Astrocyte (in vitro differentiated cells and primary cell): ENCODE measurements around the gene BUB1. TPM values are rescaled to one million over a fixed set of nuclear protein-coding genes. Genes with fewer than 3 reads are reported as not detected.

Experiments
- DNase-seq: peaks from one replicate; pipeline ENCODE4 v3.0.0-alpha.2; 2010; ENCODE audit warnings: low read depth
- FAIRE-seq: peaks from 2 replicates; lab custom pipeline; 2011; peaks lifted over from hg19 to GRCh38; lab: Jason Lieb, UNC
- H2AFZ ChIP-seq: 2 replicates; pipeline ENCODE4 v1.6.0; 2012; ENCODE audit warnings: low read depth, low read length, inconsistent platforms
- H3K27ac ChIP-seq: 2 replicates; pipeline ENCODE4 v1.5.1; 2011; ENCODE audit warnings: low read depth, low read length, inconsistent platforms
- H3K27me3 ChIP-seq: 2 replicates; pipeline ENCODE4 v1.6.0; 2011; ENCODE audit warnings: low read length, inconsistent platforms; ENCODE audit not compliant: insufficient read depth
- H3K36me3 ChIP-seq: 2 replicates; pipeline ENCODE4 v1.5.1; 2011; ENCODE audit warnings: low read length, inconsistent platforms; ENCODE audit not compliant: insufficient read depth
- H3K4me1 ChIP-seq: 2 replicates; pipeline ENCODE4 v1.5.1; 2011; ENCODE audit warnings: low read length, inconsistent platforms; ENCODE audit not compliant: insufficient read depth
- H3K4me2 ChIP-seq: 2 replicates; pipeline ENCODE4 v1.6.0; 2012; ENCODE audit warnings: low read length, inconsistent platforms
- H3K4me3 ChIP-seq: 2 replicates; pipeline ENCODE4 v1.5.1; 2011; ENCODE audit warnings: low read depth, mild to moderate bottlenecking, low read length, inconsistent platforms; ENCODE audit not compliant: insufficient read depth
- H3K79me2 ChIP-seq: 2 replicates; pipeline ENCODE4 v1.6.0; 2012; ENCODE audit warnings: mild to moderate bottlenecking, low read length, inconsistent platforms; ENCODE audit not compliant: insufficient read depth
- H3K9ac ChIP-seq: 2 replicates; pipeline ENCODE4 v1.6.0; 2012; ENCODE audit warnings: mild to moderate bottlenecking, low read length, inconsistent platforms
- H3K9me3 ChIP-seq: 2 replicates; pipeline ENCODE4 v1.5.1; 2012; ENCODE audit warnings: low read depth, mild to moderate bottlenecking, low read length, inconsistent platforms; ENCODE audit not compliant: insufficient read depth
- H4K20me1 ChIP-seq: 2 replicates; pipeline ENCODE4 v1.6.0; 2012; ENCODE audit warnings: low read length, inconsistent platforms; ENCODE audit not compliant: insufficient read depth
- H3K27ac Mint-ChIP-seq: one replicate; pipeline ENCODE4 v1.8.0; 2021; ENCODE audit warnings: mild to moderate bottlenecking, mixed read lengths; ENCODE audit not compliant: unreplicated experiment
- H3K27me3 Mint-ChIP-seq: one replicate; pipeline ENCODE4 v1.8.0; 2021; ENCODE audit warnings: low read depth, mixed read lengths; ENCODE audit not compliant: unreplicated experiment
- H3K36me3 Mint-ChIP-seq: one replicate; pipeline ENCODE4 v1.8.0; 2021; ENCODE audit warnings: low read depth, mixed read lengths; ENCODE audit not compliant: unreplicated experiment
- H3K4me1 Mint-ChIP-seq: one replicate; pipeline ENCODE4 v1.8.0; 2021; ENCODE audit warnings: low read depth, mixed read lengths; ENCODE audit not compliant: unreplicated experiment
- H3K4me3 Mint-ChIP-seq: one replicate; pipeline ENCODE4 v1.8.0; 2021; ENCODE audit warnings: mild to moderate bottlenecking, moderate library complexity, mixed read lengths; ENCODE audit not compliant: unreplicated experiment
- H3K9me3 Mint-ChIP-seq: one replicate; pipeline ENCODE4 v1.8.0; 2021; ENCODE audit warnings: mild to moderate bottlenecking, mixed read lengths; ENCODE audit not compliant: unreplicated experiment
- CTCF ChIP-seq: IDR thresholded peaks from 2 replicates; pipeline ENCODE4 v1.5.1; 2011; ENCODE audit warnings: low read depth, mild to moderate bottlenecking, inconsistent platforms, low read length, moderate library complexity; ENCODE audit not compliant: insufficient read depth
- EZH2 ChIP-seq: IDR thresholded peaks from 2 replicates; pipeline ENCODE4 v1.6.1; 2012; ENCODE audit warnings: mild to moderate bottlenecking, low read length, inconsistent platforms; ENCODE audit not compliant: insufficient read depth
- total RNA-seq: library from RNA; stranded (reverse); gene quantifications from 2 replicates; pipeline ENCODE4 v1.2.1, GENCODE V29; 2021

The BUB1 gene
- total RNA-seq, 1 donor from 2014 or later: 8.0 TPM

- no peaks in the 10 kb centered on the region for H4K20me1 ChIP-seq
- H3K27me3 ChIP-seq: peaks cover 54% of the 10 kb centered on the region
- H2AFZ ChIP-seq: no peak overlapping the region
- DNase-seq (no peak), FAIRE-seq (no peak)
- no peak overlapping the region for H3K4me3 ChIP-seq
- no peak overlapping the region for H3K27ac ChIP-seq
- Mint-ChIP-seq H3K9me3 (no peaks in the 10 kb centered on the region), H3K4me1 (no peaks in the 10 kb centered on the region), H3K27me3 (peaks cover 54% of the 10 kb centered on the region), H3K27ac (no peak overlapping the region), H3K4me3 (no peak overlapping the region), H3K36me3 (no peaks in the 10 kb centered on the region)
- H3K9me3 ChIP-seq: no peaks in the 10 kb centered on the region
- no peaks in the 10 kb centered on the region for H3K4me1 ChIP-seq
- no peak for TF ChIP-seq CTCF
- TF ChIP-seq EZH2: no peak
- no peak overlapping the region for H3K9ac ChIP-seq
- no peak overlapping the region for H3K4me2 ChIP-seq
- H3K36me3 ChIP-seq: no peaks in the 10 kb centered on the region
- no peaks in the 10 kb centered on the region for H3K79me2 ChIP-seq
Observed at GRCh38 chr2:110725859-110726258, 48.0 kb upstream of the BUB1 start.

GRCh38 chr2:110725370-110725769 is 47.5 kb upstream of the BUB1 start:
- H3K9me3 ChIP-seq: no peaks in the 10 kb centered on the region
- no peaks in the 10 kb centered on the region for H3K79me2 ChIP-seq
- H3K4me1 ChIP-seq: no peaks in the 10 kb centered on the region
- no peak overlapping the region for H2AFZ ChIP-seq
- no peak overlapping the region for H3K27ac ChIP-seq
- FAIRE-seq (no peak), DNase-seq (no peak)
- H3K4me1 Mint-ChIP-seq: no peaks in the 10 kb centered on the region
- H3K36me3 ChIP-seq: no peaks in the 10 kb centered on the region
- peaks cover 49% of the 10 kb centered on the region for H3K27me3 ChIP-seq
- H3K27ac Mint-ChIP-seq: no peak overlapping the region
- H3K4me3 ChIP-seq: no peak overlapping the region
- H3K4me2 ChIP-seq: no peak overlapping the region
- peaks cover 49% of the 10 kb centered on the region for H3K27me3 Mint-ChIP-seq
- no peaks in the 10 kb centered on the region for H3K9me3 Mint-ChIP-seq
- TF ChIP-seq CTCF (no peak), EZH2 (no peak)
- no peaks in the 10 kb centered on the region for H4K20me1 ChIP-seq
- H3K36me3 Mint-ChIP-seq: no peaks in the 10 kb centered on the region
- no peak overlapping the region for H3K9ac ChIP-seq
- H3K4me3 Mint-ChIP-seq: no peak overlapping the region

- peaks cover 47% of the 10 kb centered on the region for H3K27me3 Mint-ChIP-seq
Observed at GRCh38 chr2:110724820-110725219, 47.0 kb upstream of the BUB1 start.

More at GRCh38 chr2:110724820-110725219, 47.0 kb upstream of the BUB1 start:
- Histone ChIP-seq H3K36me3 (no peaks in the 10 kb centered on the region), H3K27ac (no peak overlapping the region), H3K79me2 (no peaks in the 10 kb centered on the region), H3K27me3 (peaks cover 44% of the 10 kb centered on the region), H3K9me3 (no peaks in the 10 kb centered on the region), H3K4me1 (no peaks in the 10 kb centered on the region), H3K4me2 (no peak overlapping the region), H3K4me3 (no peak overlapping the region), H3K9ac (no peak overlapping the region), H4K20me1 (no peaks in the 10 kb centered on the region), H2AFZ (no peak overlapping the region)
- no peaks in the 10 kb centered on the region for H3K9me3 Mint-ChIP-seq
- no peak overlapping the region for H3K4me3 Mint-ChIP-seq
- no peak for FAIRE-seq
- H3K27ac Mint-ChIP-seq: no peak overlapping the region
- TF ChIP-seq CTCF (no peak), EZH2 (no peak)
- H3K4me1 Mint-ChIP-seq: no peaks in the 10 kb centered on the region
- no peaks in the 10 kb centered on the region for H3K36me3 Mint-ChIP-seq
- no peak for DNase-seq
